HEK293 (cell line): Measurements from ENCODE around the gene INO80E.

ENCODE experiments used
- CTCF ChIP-seq: fragments of 450-650 bp; formaldehyde crosslinking; IDR thresholded peaks from 2 replicates; pipeline ENCODE4 v1.5.1; 2016; ENCODE audit warnings: missing biosample characterization, missing genetic modification characterization
- SALL2 ChIP-seq: fragments of 450-650 bp; formaldehyde crosslinking; IDR thresholded peaks from 2 replicates; pipeline ENCODE4 v1.5.0; 2017; ENCODE audit warnings: missing biosample characterization, mild to moderate bottlenecking, missing genetic modification characterization, borderline replicate concordance
- SETDB1 ChIP-seq: IDR thresholded peaks from one replicate; pipeline ENCODE4 v1.6.1; 2017; ENCODE audit warnings: mild to moderate bottlenecking, low read length, moderate library complexity, mixed read lengths; ENCODE audit not compliant: insufficient read length
- ZFP41 ChIP-seq: fragments of 450-650 bp; formaldehyde crosslinking; IDR thresholded peaks from 2 replicates; pipeline ENCODE4 v1.5.1; 2016; ENCODE audit warnings: missing biosample characterization, missing genetic modification characterization, borderline replicate concordance
- ZNF398 ChIP-seq: fragments of 450-650 bp; formaldehyde crosslinking; IDR thresholded peaks from 2 replicates; pipeline ENCODE4 v1.5.1; 2017; ENCODE audit warnings: missing biosample characterization, missing genetic modification characterization
- ZNF692 ChIP-seq: fragments of 450-650 bp; formaldehyde crosslinking; IDR thresholded peaks from 2 replicates; pipeline ENCODE4 v1.5.1; 2016; ENCODE audit warnings: missing biosample characterization, missing genetic modification characterization
- ZNF747 ChIP-seq: fragments of 450-650 bp; formaldehyde crosslinking; IDR thresholded peaks from 2 replicates; pipeline ENCODE4 v1.5.1; 2016; ENCODE audit warnings: missing biosample characterization, missing genetic modification characterization

DNA sequence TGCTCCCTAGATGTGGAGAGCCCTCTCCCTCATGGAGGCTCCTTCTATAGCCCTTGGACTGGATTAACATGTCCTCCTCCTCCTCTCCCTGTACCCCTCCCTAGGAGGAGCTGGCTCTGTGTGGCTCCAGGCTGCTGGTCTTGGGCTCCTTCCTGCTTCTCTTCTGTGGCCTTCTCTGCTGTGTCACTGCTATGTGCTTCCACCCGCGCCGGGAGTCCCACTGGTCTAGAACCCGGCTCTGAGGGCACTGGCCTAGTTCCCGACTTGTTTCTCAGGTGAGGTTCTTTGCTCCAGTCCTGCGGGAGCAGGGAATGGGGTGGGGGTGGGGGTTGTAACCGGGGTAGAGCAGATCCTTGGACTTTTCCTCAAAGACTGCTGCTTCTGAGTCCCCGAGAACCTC lies 24.7 kb upstream of the INO80E start:
- TF ChIP-seq CTCF (tag by site-specific recombination) (no peak), ZNF692 (tag by site-specific recombination) (no peak), ZFP41 (tag by site-specific recombination) (no peak), ZNF398 (tag by site-specific recombination) (no peak), SALL2 (tag by site-specific recombination) (no peak), SETDB1 (no peak), ZNF747 (tag by site-specific recombination) (no peak)
